Measurements from ENCODE around the gene SH3BP2.

The SH3BP2 gene

DNA sequence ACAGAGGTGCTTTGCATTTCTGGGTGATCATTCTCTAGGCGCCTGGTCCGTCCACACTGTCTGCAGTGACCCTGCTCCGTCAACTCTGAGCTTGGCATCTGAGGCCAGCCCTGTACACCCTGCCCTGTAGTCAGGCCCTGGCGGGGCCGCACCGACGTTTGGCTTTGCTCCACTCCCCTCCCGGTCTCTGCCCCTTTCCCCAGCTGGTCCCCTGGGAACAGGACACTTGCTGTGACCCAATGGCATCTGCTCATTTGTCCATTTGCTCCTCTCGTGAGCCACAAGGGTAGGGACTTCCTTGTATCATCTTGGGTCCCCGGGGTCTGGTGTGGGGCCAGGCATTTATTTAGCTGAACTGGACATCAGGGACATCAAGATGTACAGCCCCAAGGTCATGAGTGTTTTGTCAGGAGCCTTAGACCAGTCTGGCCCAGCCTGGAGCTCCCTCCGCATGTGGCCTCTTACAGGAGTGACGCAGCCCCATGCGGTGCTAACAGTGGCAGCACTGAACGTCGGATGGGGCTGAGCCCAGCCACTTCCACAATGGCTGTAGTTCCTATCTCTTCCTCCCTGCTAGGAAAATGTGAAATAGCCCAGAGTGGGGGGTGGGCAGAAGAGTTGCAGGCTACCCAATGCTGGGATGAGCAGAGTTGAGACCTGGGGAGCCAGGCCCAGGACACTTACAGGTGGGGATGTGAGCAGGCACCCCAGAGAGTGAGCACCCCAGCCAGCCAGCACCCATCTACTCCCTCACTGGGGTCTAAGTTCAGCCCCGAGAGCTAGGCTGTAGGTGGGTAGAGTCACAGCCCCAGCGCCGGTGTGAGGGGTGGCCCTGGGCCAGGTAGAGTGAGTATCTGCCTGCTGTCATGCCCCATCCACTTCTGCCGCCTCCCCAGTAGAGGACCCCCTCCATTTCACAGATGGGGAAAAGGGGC lies 2.0 kb upstream of the SH3BP2 start:
- in situ Hi-C loops (cut with MboI; ENCODE audit: low sequenced_read_pairs) = no loop called here

DNA sequence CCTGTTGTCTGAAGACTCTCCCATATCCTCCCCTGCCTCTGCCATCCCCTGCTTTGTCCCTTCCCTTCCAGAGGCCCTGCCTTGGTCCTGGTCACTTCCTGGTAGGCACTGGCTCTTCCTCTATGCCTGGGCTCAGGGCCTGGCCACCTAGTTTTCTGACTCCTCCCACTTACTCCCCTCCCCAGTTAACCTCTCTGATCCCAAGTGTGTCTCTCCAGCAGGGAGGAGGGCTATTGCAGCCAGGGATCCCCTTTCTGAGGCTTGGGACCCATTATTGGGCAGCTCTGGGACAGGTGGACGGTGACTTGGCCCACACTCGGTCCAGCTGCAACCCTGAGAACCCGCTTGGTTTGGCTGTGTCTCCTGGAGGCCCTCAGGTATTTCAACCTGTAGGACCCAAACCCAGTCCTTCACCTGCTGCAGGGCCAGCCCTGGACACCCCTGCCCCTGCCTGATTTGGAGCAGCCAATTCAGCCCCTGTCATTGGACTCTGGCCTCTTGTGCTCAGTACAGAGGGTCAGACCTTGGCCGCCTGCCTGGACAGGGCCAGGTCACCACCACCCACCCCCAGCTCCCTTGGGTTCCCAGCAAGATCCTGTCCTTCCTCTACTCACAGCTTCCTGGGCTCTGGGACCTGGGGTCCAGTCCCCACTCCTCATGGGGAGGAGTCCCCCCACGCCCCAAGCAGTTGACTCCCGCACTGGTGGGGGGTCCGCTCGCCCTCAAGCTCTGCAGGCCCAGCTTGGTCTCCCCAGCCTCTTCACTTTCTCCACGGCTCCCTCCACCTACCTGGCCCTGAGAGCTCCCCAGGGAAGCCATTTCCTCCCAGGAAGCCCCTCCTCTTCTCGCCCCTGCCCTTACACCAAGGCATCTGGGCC lies 1.1 kb upstream of the SH3BP2 start:
- in situ Hi-C loops (cut with MboI; ENCODE audit: low sequenced_read_pairs) = no loop called here

DNA sequence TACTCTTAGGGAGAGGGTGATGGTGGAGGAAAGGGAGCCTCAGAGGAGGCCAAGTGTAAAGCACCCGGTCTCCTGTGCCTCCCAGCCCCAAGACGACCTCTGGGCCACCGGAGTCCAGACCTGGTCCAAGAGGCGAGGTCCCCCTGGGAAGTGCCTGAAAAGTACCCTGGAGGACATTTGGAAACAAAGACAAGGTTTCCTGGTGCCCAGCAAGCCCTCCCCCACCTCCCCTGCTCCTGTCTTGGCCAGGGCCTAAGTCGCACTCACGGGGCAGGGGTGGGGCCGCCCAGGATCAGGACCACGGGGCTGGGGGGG lies 532 bp upstream of the SH3BP2 start:
- in situ Hi-C loops (cut with MboI; ENCODE audit: low sequenced_read_pairs) = no loop called here

DNA sequence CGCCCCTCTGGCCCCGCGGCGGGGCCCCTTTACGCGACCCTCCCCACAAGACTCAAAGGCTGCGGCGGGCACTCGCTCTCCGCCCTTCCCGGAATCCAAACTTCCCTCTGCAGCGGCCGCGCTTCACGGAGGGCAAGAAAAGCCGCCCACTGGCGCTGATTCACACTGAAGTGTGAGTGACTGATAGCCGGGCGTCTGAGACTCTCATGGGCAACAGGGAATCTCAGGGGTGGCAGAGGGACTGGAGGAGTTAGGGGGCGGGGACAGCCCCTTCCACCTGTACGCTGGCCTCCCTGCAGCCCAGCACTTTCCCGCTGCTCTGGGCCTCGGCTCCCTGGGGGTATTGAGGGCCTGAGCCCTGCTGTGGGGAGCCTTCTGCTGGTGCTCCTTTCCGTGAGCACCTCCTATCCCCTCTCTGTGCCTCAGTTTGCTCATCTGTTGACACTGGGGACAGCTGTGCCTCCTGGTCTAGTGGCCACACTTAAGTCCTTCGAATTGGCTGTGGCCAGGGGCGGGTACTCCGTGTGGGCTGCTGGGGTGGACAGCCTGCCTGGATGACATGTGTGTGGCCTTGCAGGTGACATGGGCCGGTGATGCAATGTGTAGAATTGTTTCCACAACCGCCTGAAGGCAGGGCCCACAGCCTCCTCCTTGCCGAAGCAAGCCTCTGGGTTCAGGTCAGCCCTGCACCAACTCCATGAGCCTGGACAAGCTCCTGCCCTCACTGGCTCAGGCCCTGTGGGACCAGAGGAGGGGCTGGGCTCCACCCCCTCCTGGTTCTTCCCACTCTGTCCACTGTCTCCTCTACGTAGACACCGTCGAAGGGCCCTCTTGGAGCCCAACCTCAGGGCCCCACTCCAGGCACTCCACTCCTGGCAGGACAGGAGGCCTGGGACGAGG lies 951 bp downstream of the SH3BP2 start:
- in situ Hi-C loops (cut with MboI; ENCODE audit: low sequenced_read_pairs) = no loop called here

DNA sequence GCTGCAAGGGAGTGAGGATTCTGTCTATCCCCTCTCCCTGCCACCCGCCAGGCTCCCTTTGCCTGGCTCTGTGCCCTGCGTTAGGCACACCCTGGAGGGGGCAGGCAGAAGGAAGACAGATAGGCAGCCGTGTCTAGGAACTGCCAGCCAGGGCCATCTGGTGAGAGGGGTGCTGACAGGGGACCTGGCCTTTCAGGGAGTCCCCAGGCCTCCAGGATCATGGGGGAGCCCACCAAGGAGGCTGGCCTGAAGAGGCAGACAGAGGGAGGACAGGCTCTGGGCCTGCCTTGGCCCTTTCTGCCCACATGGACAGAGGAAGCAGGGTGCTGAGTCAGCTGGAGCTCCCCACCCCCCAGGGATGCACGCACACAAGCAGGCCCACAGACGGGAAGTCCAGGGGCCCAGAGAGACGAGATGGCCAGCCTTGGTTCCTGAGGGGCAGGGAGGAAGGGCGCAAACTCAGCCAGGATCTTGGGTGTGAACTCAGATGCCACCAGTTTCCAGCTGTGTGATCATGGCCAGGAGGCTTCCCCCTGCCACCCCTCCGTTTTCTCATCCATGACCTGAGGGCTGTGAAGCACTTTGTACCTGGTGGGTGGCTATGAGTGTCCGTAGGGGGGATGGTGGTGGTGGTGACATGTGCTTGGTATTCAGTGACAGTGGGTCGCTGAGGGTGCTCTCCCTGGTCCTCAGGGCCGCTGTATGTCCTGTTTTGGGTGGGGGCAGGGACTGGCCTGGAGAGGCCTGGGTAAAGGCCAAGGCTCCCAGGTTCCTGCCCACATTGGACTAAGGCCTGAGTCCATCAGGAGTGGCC lies 1.8 kb downstream of the SH3BP2 start:
- in situ Hi-C loops (cut with MboI; ENCODE audit: low sequenced_read_pairs) = no loop called here

DNA sequence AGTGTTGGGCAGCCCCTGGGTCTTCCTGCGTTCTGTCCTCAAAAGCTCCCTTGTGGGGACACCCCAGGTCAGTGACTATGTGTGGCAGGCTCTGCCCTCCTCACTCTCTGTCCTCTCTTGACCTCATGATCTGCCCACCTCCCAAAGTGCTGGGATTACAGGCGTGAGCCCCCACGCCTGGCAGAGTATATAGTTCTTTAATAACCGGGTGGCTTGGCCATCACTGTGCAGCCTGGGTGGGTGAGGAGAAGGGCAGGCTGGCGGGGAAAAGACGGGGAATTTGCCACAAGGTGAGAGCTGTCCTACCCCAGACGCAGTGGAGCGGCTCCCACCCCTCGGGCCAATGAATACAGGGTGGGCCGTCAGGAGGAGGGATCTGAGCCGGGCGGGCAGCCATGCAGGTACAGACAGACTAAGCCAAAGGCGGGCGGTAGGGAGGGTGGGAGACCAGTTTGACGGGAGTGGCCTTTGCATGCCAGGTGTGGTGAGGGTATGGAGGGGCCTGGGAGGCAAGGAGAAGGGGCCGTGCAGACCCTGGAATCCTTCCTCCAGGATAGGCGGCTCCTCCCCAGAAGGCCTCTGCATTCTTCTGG lies 2.5 kb downstream of the SH3BP2 start:
- in situ Hi-C loops (cut with MboI; ENCODE audit: low sequenced_read_pairs) = no loop called here

DNA sequence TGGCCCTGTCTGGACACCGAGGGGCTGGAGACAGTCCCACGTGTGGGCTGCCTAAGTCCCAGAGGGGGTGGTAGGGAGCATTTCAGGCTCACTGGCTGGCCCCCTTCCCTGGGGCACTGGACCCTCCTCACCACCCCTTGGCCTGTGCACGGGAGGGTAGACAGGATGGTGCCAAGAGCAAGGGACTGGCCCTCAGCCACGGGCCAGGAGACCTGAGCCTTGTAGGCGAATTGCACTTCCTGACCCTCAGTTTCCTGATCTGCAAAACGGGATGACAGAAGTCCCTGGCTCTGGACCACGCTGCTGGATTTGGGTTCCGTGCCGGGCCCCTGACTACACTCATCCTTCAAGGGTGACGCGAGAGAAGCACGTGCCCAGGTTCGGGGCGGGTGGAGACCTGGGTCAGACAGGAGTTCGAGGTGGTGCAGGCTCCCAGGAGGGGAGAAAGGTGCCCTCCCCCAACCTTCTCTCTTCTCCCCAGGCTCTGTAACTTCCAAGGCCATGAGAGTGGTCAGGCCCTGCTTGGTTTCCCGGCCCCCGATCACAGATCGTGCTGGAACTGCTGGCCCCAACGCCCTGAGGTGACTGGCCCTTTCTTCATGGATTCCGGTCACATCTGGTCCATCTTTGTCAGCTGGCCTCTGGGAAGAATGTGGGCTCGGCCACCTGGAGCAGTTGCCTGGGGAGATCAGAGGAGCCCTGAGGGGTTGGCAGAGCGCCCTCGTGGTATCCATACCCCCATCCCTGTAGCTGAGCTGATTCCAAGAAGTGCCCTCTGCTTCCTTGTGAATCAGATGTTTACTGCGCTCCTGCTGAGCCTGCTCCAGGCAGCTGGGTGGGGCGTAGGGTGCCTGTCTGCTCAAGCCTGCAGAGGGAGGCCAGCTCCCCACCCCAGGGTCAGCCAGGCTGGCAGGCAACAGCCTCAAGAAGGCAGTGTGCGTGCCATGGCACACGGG lies 3.3 kb downstream of the SH3BP2 start:
- in situ Hi-C loops (cut with MboI; ENCODE audit: low sequenced_read_pairs) = no loop called here

DNA sequence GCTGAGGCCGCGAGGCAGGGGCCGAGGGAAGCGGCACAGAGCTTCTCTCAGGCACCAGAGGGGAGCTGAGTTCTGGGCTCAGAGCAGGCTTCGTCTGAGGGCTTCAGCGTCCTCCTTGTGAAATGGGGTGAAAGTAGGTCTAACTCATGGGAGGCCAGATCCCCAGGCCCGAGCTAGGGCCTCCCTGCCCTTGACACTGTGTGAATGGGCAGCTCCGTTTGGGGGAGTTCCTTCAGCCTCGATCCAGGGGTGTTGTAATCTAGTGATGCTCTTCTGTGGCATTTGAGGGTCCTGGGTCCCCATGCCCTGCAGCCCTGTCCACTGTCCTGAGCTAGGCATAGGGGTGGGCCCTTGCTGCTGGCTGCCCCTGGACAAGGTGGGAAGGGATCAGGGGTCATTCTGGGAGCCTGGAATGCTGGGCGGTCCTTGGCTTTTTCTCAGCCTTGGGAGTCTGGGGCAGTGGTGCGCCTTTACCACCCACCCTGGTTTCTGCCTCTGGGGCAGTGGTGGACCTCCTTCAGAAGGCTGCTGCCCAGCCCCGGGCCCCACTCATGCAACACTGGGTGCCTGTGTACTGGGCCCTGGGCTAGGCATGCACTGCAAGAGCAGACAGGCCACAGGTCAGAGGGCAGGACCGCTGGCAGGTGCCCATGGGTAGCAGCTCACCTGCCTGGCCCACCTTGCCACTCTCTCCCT lies 4.1 kb downstream of the SH3BP2 start:
- in situ Hi-C loops (cut with MboI; ENCODE audit: low sequenced_read_pairs) = no loop called here

DNA sequence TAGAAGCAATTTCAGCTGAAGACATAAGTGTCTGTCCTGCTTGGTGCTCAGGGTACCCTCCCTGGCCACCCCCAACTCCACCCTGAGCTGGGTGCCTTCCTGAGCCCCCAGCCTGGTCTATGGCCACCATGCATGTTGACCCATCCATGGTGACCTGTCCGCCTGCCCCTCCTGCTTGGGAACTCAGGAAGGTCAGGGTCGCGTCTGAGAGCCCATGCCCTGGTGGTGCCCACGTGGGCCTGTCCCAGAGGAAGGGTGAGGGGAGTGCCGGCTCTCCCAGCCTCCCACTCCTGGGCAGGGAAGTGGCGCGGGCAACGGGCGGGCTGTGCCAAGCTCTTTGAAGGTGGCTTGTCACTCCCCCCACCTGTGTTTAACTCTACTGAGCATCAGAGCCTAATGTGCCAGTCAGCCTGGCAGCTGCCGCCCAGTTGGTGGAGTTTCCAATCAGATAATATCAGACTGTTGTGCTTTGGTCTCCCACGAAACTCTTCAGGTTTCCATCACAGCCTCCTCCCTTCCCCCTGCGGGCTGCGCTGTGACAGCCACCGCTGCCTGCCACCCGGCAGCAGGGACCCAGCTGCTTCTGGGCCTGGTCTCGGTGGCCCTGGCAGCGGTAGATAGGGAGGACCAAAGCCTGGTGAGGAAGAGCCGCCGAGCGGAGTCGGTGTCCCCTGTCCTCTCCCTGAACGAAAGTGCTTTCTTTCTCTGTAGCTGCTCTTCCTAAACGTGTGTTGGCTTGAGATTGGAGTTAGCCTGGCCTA lies 4.8 kb downstream of the SH3BP2 start:
- in situ Hi-C loops (cut with MboI; ENCODE audit: low sequenced_read_pairs) = no loop called here

DNA sequence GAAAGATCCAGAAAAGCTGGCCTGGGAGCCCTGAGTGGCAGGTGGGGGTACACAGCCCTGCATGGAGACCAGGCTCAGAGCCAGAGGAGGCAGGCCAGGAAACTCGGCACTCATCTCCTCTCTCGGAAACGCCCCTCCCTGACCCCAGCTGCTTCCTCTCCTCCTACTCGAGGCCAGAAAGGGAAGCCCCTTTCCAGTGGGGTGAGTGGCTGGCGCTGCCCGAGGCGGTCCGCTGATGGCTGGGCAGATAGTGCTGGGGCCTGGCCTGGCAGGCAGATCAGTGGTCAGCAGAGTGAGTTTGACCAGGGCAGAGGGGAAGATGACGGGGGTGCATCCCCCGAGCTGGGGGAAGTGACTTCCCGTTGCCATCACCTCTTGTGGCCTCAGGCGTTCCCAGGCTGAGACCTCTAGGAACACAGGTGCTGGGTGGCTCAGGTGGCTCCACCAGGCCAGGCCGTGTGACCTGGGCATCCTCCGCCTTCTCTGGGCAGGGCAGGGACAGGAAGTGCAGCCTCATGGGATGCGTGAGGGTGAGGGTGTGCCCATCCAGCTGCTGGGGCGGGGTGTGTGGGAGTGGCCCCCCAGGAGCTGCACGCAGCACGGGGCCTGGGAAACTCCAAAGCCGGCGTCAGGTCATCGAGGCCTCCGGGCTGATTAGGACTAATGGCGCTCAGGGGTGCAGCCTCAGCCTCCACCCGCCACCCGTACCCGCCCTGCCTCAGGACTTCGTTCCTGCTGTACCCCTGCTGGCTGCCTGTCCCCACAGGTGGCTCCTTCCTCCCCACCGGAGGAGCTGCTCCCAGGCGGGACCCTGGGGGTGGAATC lies 5.7 kb downstream of the SH3BP2 start:
- in situ Hi-C loops (cut with MboI; ENCODE audit: low sequenced_read_pairs) = no loop called here

DNA sequence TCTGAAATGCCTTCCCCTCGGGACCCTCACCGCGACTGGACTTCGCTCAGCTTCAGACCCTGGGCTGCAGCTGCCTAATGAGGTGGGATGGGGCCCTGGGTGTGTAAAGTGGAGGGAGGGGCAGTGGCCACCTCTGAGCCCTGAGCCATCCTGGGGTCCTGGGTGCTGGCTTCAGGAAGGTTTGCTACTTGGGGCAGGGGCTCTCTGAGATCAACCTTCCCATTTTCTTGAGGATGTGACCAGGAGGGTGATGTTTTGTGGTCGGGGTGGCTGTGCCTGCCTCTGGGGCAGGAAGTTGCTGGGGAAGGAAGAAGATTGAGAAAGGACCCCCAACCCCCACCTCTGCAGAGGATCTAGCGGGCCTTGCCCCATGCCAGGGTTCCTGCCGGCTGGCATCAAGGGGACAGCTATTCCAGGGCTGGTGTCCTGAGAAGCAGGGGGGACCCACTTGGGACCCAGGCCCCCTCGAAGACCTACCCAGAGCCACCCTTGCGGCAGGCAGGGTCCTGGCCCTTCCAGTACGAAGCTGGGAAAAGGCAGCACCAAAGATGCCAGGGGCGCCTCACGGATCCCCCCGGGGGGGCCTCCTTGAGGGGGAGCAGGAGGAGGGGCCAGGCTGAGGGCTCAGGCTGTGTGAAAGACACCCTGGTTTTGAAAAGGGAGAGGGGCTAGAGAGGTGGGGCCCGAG lies 6.5 kb downstream of the SH3BP2 start:
- in situ Hi-C loops (cut with MboI; ENCODE audit: low sequenced_read_pairs) = no loop called here

DNA sequence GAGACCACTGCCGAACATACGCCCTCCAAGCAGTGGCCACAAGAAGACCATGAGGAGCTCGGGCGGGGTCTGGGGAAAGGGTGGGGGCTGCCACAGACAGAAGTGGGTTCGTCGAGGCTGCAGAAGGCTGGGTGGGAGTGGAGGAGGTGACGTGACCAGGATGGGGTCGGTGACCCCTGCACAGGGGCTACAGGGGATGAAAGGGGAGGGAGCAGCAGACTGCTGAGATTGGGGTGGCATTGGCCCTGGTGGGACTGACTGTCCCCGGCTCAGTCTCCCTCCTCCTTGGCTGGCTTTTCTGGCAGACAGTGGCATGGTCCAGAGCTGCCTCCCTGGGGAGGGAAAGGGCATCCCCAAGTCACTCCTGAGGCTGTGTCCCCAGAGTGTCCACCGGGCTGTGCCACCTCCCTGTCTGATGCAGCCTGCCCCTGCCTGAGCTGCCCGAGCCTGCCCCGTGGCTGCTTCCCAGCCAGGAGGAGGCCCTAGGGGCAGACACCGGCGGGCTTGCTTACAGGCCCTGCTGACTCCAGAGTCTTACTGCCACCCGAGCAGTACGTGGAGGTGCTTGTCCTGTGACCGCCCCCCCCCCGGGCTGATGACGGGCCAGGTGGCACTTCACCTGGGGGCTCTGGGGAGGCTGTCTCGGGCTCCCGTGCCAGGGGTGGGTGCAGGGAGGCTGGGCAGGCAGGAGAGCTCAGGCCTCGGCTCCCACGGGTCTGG lies 7.2 kb downstream of the SH3BP2 start:
- in situ Hi-C loops (cut with MboI; ENCODE audit: low sequenced_read_pairs) = no loop called here

DNA sequence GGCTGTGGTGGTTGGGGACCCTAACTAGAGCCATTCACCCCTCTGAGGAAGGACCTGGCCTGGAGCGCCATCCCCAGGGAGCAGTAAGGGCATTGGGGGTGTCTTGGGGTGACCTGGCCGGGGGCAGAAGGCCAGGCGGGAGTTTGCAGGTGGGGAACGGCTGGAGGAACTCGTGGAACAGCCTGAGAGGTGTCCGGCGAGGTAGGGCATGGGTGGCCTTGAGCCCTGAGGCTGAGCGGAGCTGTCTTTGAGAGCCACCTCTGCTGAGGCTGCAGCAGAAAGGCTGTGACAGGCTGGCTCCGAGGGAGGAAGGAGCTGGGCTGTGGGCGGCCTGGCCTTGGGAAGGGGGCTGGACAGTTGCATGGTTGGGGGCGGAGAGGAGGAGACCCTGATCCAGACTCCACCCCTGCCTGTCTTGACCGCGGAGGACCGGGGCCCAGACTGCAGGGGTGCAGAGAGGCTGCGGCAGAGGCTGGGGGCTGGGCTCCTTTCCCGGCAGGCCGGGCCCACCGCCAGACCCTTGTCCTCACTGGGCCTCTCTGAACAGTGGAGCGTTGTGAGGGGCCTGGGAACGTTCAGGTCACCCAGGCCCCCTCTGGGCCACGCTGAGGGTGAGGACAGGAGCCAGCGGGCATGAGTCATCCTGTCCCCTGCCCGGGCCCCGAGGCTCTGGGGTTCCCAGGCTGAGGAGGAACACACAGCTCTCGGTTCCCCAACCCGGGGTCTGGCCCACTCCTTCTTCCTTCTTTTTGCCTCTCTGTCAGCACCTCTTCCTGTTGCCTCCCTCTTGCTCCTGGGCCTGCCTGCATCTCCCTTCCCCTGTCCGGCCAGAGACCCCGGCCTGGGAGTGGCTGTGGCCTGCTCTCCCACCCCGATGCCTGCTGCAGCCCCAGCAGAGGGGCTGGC lies 8.1 kb downstream of the SH3BP2 start:
- in situ Hi-C loops (cut with MboI; ENCODE audit: low sequenced_read_pairs) = no loop called here
